Measurements from ENCODE around the gene STXBP1.

- TF ChIP-seq CTCF (IDR thresholded peaks at IDR 0.05; ENCODE audit: borderline replicate concordance, extremely low read depth, low read length, poor library complexity, severe bottlenecking) = no peak
- TF ChIP-seq EZH2 (IDR thresholded peaks at IDR 0.05; ENCODE audit: borderline replicate concordance, low read depth, low read length, severe bottlenecking) = no peak
These were observed 38.9 kb upstream of the STXBP1 start for GRCh38 chr9:127572961-127573721.

Measured in DND-41 (cell line).